Measurements from ENCODE around the gene GFOD2. TPM values are rescaled to one million over a fixed set of nuclear protein-coding genes. Genes with fewer than 3 reads are reported as not detected.
A peak's percentile ranks its signal among the peaks of the same experiment; 100 is the strongest.

Gene GFOD2
- total and polyA plus RNA-seq, 2 of the 13 experiments (the other 11 are each of a cell fraction or from before 2014, with no cell fraction given): 11.1 to 17.2 TPM

DNA sequence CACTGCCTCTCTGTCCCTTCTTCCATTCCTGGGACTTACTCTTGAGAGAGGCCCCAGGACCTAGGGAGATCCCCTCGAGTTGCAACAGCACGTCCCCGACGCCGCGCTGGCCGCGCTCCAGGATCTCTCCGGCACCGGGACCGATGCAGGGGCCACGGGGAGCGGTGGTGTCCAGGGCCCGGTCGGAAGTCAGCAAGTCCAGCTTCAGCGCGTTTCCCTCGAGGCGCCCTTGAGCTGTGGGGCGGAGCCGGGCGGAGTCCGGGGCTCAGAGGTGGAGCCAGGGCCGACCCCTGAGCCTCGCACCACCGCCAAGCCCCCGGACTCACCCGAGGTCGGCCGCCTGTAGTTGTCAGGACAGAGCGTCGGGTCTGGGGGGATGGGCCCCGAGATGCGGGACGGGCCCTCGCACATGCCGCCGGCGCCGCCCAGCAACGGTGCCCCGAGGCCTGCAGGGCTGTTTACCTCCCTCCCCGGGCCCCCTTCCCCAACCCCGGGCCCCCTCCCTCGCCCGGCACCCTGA, 53.0 kb downstream of the GFOD2 start (continued):
- TF ChIP-seq, protein P1, sequence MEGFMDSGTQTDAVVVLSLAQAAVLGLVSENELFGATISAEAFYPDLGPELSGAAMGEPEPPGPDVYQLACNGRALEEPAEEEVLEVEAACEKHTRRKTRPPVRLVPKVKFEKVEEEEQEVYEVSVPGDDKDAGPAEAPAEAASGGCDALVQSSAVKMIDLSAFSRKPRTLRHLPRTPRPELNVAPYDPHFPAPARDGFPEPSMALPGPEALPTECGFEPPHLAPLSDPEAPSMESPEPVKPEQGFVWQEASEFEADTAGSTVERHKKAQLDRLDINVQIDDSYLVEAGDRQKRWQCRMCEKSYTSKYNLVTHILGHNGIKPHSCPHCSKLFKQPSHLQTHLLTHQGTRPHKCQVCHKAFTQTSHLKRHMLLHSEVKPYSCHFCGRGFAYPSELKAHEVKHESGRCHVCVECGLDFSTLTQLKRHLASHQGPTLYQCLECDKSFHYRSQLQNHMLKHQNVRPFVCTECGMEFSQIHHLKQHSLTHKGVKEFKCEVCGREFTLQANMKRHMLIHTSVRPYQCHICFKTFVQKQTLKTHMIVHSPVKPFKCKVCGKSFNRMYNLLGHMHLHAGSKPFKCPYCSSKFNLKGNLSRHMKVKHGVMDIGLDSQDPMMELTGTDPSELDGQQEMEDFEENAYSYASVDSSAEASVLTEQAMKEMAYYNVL (CRISPR knock-in tag; IDR thresholded peaks at IDR 0.05; ENCODE audit: borderline replicate concordance): peak; percentile 63; the same call in 1 of the 2 replicates
- no peak for TF ChIP-seq ADNP (CRISPR knock-in tag; IDR thresholded peaks at IDR 0.05)
- peak; percentile 91 for TF ChIP-seq HIVEP1 (CRISPR knock-in tag; IDR thresholded peaks at IDR 0.05)
- no peak for TF ChIP-seq HINFP (CRISPR knock-in tag; IDR thresholded peaks at IDR 0.05; ENCODE audit: low read depth)
- no peak for TF ChIP-seq JDP2 (CRISPR knock-in tag; IDR thresholded peaks at IDR 0.05; ENCODE audit: borderline replicate concordance)
- no peak for TF ChIP-seq ZNF383 (CRISPR knock-in tag; IDR thresholded peaks at IDR 0.05; ENCODE audit: borderline replicate concordance)
- TF ChIP-seq ZNF138 (CRISPR knock-in tag; IDR thresholded peaks at IDR 0.05; ENCODE audit: low read depth): no peak
- TF ChIP-seq PLSCR1 (CRISPR knock-in tag; IDR thresholded peaks at IDR 0.05; ENCODE audit: borderline replicate concordance): no peak
- TF ChIP-seq GRHL1 (CRISPR knock-in tag; conservative IDR thresholded peaks at IDR 0.05): no peak
- TF ChIP-seq SALL2 (CRISPR knock-in tag; IDR thresholded peaks at IDR 0.05): no peak; the same call in 1 of the 2 replicates
- TF ChIP-seq ZNF468 (CRISPR knock-in tag; IDR thresholded peaks at IDR 0.05): no peak
- TF ChIP-seq ARID2 (CRISPR knock-in tag; IDR thresholded peaks at IDR 0.05; ENCODE audit: borderline replicate concordance): no peak
- no peak for TF ChIP-seq ZNF235 (CRISPR knock-in tag; IDR thresholded peaks at IDR 0.05; ENCODE audit: borderline replicate concordance)
- TF ChIP-seq DZIP1 (CRISPR knock-in tag; IDR thresholded peaks at IDR 0.05): peak; percentile 93
- no peak for TF ChIP-seq LCORL (IDR thresholded peaks at IDR 0.05)
- TF ChIP-seq LCORL (CRISPR knock-in tag; IDR thresholded peaks at IDR 0.05): peak; percentile 62; the same call in 1 of the 2 replicates
- TF ChIP-seq FOXJ3 (CRISPR knock-in tag; IDR thresholded peaks at IDR 0.05; ENCODE audit: borderline replicate concordance): no peak
- no peak; the same call in 1 of the 2 replicates for TF ChIP-seq SPEN (CRISPR knock-in tag; IDR thresholded peaks at IDR 0.05; ENCODE audit: low read depth)
- TF ChIP-seq HMG20A (CRISPR knock-in tag; IDR thresholded peaks at IDR 0.05; ENCODE audit: borderline replicate concordance): no peak
- TF ChIP-seq ZNF296 (CRISPR knock-in tag; conservative IDR thresholded peaks at IDR 0.05): peak; percentile 81; the same call in 1 of the 2 replicates
- no peak for TF ChIP-seq ZFP62 (CRISPR knock-in tag; IDR thresholded peaks at IDR 0.05)
- TF ChIP-seq SIN3A (IDR thresholded peaks at IDR 0.05; ENCODE audit: borderline replicate concordance, low read depth, low read length): no peak
